Measurements from ENCODE around the gene TAF15.

TAF15 gene

DNA sequence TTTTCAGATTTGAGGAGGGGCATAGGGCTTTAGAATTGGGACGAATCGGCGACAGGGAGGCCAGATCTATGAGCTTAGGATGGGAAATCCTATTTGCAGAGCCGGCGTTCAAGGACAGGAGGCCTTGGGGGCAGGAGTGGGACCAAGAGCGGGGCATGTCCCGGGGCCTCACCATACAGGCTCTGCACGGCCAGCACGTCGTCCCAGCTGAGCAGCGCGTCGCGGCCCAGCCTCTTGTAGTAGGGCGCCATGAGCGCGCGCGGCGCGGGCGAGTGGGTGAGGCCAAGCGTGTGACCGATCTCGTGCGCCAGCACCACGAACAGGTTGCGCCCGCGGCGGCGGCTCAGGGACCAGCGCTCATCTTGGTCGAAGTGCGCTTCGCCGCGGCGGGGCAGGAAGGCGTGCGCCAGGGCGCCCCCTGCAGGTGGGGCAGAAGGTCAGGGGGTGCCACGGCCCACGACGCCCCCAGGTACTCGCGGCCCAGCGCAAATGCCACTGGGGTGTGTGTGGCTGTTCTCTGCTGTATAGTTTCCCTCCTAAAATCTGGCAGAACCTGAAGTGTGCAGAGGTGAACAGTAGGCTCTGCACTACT, 39.3 kb upstream of the TAF15 start:
- H3K4me3 ChIP-seq (ENCODE audit: low read depth, low read length): no peak overlapping the region
- H3K27me3 ChIP-seq (ENCODE audit: control insufficient read depth, insufficient read depth, low read length): peaks cover 9% of the 10 kb centered on the region
- peaks cover 8% of the 10 kb centered on the region for H3K4me1 ChIP-seq (ENCODE audit: control insufficient read depth, insufficient read depth, low read length)

GRCh38 chr17:35773129-35773528, 36.2 kb upstream of the TAF15 start:
- H3K9ac ChIP-seq (ENCODE audit: low read depth, low read length): no peak overlapping the region
- peaks cover 8% of the 10 kb centered on the region for H3K4me1 ChIP-seq (ENCODE audit: control insufficient read depth, insufficient read depth, low read length)
- H3K27me3 ChIP-seq (ENCODE audit: control insufficient read depth, insufficient read depth, low read length): 0 out of 2 replicates have a peak, but pooled peaks cover 3% of the 10 kb centered on the region
- no peak overlapping the region for H3K4me3 ChIP-seq (ENCODE audit: low read depth, low read length)
- no peak overlapping the region for H3K27ac ChIP-seq (ENCODE audit: low read depth, low read length)
- H3K36me3 ChIP-seq (ENCODE audit: control insufficient read depth, insufficient read depth, low read length): no peaks in the 10 kb centered on the region
- H3K9me3 ChIP-seq (ENCODE audit: control insufficient read depth, insufficient read depth, low read length): no peaks in the 10 kb centered on the region

More for the DNA sequence above, 39.3 kb upstream of the TAF15 start:
- H3K27ac ChIP-seq (ENCODE audit: low read depth, low read length): no peak overlapping the region
- H3K9ac ChIP-seq (ENCODE audit: low read depth, low read length): no peak overlapping the region
- no peaks in the 10 kb centered on the region for H3K9me3 ChIP-seq (ENCODE audit: control insufficient read depth, insufficient read depth, low read length)
- H3K36me3 ChIP-seq (ENCODE audit: control insufficient read depth, insufficient read depth, low read length): no peaks in the 10 kb centered on the region

GRCh38 chr17:35773679-35774425, 35.4 kb upstream of the TAF15 start:
- H3K27me3 ChIP-seq (ENCODE audit: control insufficient read depth, insufficient read depth, low read length): 0 out of 2 replicates have a peak, but pooled peaks cover 3% of the 10 kb centered on the region
- no peaks in the 10 kb centered on the region for H3K36me3 ChIP-seq (ENCODE audit: control insufficient read depth, insufficient read depth, low read length)
- H3K27ac ChIP-seq (ENCODE audit: low read depth, low read length): no peak overlapping the region
- no peak overlapping the region for H3K9ac ChIP-seq (ENCODE audit: low read depth, low read length)
- peaks cover 8% of the 10 kb centered on the region for H3K4me1 ChIP-seq (ENCODE audit: control insufficient read depth, insufficient read depth, low read length)
- no peak overlapping the region for H3K4me3 ChIP-seq (ENCODE audit: low read depth, low read length)
- H3K9me3 ChIP-seq (ENCODE audit: control insufficient read depth, insufficient read depth, low read length): no peaks in the 10 kb centered on the region

GRCh38 chr17:35774499-35774898, 34.8 kb upstream of the TAF15 start:
- Histone ChIP-seq H3K4me1 (ENCODE audit: control insufficient read depth, insufficient read depth, low read length) (peaks cover 8% of the 10 kb centered on the region), H3K4me3 (ENCODE audit: low read depth, low read length) (no peak overlapping the region), H3K27ac (ENCODE audit: low read depth, low read length) (no peak overlapping the region), H3K27me3 (ENCODE audit: control insufficient read depth, insufficient read depth, low read length) (no peaks in the 10 kb centered on the region), H3K9me3 (ENCODE audit: control insufficient read depth, insufficient read depth, low read length) (no peaks in the 10 kb centered on the region), H3K36me3 (ENCODE audit: control insufficient read depth, insufficient read depth, low read length) (no peaks in the 10 kb centered on the region), H3K9ac (ENCODE audit: low read depth, low read length) (no peak overlapping the region)

DNA sequence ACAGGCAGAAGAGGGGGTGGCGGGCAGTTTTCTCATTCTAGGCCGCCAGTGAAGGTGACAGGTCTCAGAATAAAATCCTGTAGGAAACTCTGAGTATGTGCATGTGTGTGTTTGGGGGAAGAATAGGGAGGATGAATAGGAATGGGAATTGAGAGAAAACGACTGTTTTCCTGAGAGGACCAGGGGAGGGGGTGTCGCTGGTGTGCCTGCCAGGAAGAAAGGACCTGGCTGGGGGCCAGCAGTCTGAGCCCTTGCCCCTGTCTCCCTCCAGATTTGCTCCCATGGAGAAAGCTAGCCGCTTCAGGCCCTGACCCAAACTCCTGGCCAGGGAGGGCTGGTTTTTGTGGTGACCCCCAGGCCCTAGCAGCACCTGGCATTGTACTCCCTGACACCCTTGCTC, 34.2 kb upstream of the TAF15 start:
- no peak overlapping the region for H3K9ac ChIP-seq (ENCODE audit: low read depth, low read length)
- H3K27me3 ChIP-seq (ENCODE audit: control insufficient read depth, insufficient read depth, low read length): no peaks in the 10 kb centered on the region
- H3K27ac ChIP-seq (ENCODE audit: low read depth, low read length): no peak overlapping the region
- H3K9me3 ChIP-seq (ENCODE audit: control insufficient read depth, insufficient read depth, low read length): no peaks in the 10 kb centered on the region
- no peaks in the 10 kb centered on the region for H3K36me3 ChIP-seq (ENCODE audit: control insufficient read depth, insufficient read depth, low read length)
- no peak overlapping the region for H3K4me3 ChIP-seq (ENCODE audit: low read depth, low read length)
- H3K4me1 ChIP-seq (ENCODE audit: control insufficient read depth, insufficient read depth, low read length): peaks cover 8% of the 10 kb centered on the region

DNA sequence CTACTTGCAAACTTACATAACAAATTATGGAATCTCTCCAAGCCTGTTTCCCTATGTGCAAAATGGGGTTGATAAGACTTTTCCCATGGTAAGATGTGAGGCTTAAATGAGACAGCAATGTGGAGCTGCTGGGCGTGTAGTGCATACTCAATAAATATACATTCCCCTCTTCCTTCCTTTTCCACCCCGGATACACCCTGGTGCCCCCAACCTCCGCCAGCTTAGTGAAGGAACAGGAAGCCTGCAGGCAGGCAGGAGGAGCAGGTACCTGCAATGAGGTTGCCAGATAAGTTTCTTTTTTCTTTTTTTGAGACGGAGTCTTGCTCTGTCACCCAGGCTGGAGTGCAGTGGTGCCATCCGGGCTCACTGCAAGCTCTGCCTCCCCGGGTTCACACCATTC, 33.7 kb upstream of the TAF15 start:
- Histone ChIP-seq H3K4me3 (ENCODE audit: low read depth, low read length) (no peak overlapping the region), H3K4me1 (ENCODE audit: control insufficient read depth, insufficient read depth, low read length) (peaks cover 8% of the 10 kb centered on the region), H3K27me3 (ENCODE audit: control insufficient read depth, insufficient read depth, low read length) (no peaks in the 10 kb centered on the region), H3K9ac (ENCODE audit: low read depth, low read length) (no peak overlapping the region), H3K36me3 (ENCODE audit: control insufficient read depth, insufficient read depth, low read length) (no peaks in the 10 kb centered on the region), H3K9me3 (ENCODE audit: control insufficient read depth, insufficient read depth, low read length) (no peaks in the 10 kb centered on the region), H3K27ac (ENCODE audit: low read depth, low read length) (no peak overlapping the region)

GRCh38 chr17:35778641-35779196, 30.6 kb upstream of the TAF15 start:
- Histone ChIP-seq H3K9me3 (ENCODE audit: control insufficient read depth, insufficient read depth, low read length) (no peaks in the 10 kb centered on the region), H3K27me3 (ENCODE audit: control insufficient read depth, insufficient read depth, low read length) (no peaks in the 10 kb centered on the region), H3K9ac (ENCODE audit: low read depth, low read length) (no peak overlapping the region), H3K36me3 (ENCODE audit: control insufficient read depth, insufficient read depth, low read length) (no peaks in the 10 kb centered on the region), H3K27ac (ENCODE audit: low read depth, low read length) (no peak overlapping the region), H3K4me3 (ENCODE audit: low read depth, low read length) (no peak overlapping the region), H3K4me1 (ENCODE audit: control insufficient read depth, insufficient read depth, low read length) (peaks cover 8% of the 10 kb centered on the region)

GRCh38 chr17:35780950-35781349, 28.3 kb upstream of the TAF15 start:
- Histone ChIP-seq H3K27me3 (ENCODE audit: control insufficient read depth, insufficient read depth, low read length) (no peaks in the 10 kb centered on the region), H3K9me3 (ENCODE audit: control insufficient read depth, insufficient read depth, low read length) (no peaks in the 10 kb centered on the region), H3K4me1 (ENCODE audit: control insufficient read depth, insufficient read depth, low read length) (no peaks in the 10 kb centered on the region)

GRCh38 chr17:35784895-35785294, 24.4 kb upstream of the TAF15 start:
- Histone ChIP-seq H3K27me3 (ENCODE audit: control insufficient read depth, insufficient read depth, low read length) (no peaks in the 10 kb centered on the region), H3K4me1 (ENCODE audit: control insufficient read depth, insufficient read depth, low read length) (no peaks in the 10 kb centered on the region), H3K9me3 (ENCODE audit: control insufficient read depth, insufficient read depth, low read length) (no peaks in the 10 kb centered on the region), H3K9ac (ENCODE audit: low read depth, low read length) (no peak overlapping the region), H3K27ac (ENCODE audit: low read depth, low read length) (no peak overlapping the region), H3K4me3 (ENCODE audit: low read depth, low read length) (no peak overlapping the region), H3K36me3 (ENCODE audit: control insufficient read depth, insufficient read depth, low read length) (no peaks in the 10 kb centered on the region)

More at GRCh38 chr17:35780950-35781349, 28.3 kb upstream of the TAF15 start:
- Histone ChIP-seq H3K9ac (ENCODE audit: low read depth, low read length) (no peak overlapping the region), H3K27ac (ENCODE audit: low read depth, low read length) (no peak overlapping the region), H3K4me3 (ENCODE audit: low read depth, low read length) (no peak overlapping the region), H3K36me3 (ENCODE audit: control insufficient read depth, insufficient read depth, low read length) (no peaks in the 10 kb centered on the region)

GRCh38 chr17:35786941-35787432, 22.3 kb upstream of the TAF15 start:
- Histone ChIP-seq H3K4me3 (ENCODE audit: low read depth, low read length) (no peak overlapping the region), H3K9ac (ENCODE audit: low read depth, low read length) (no peak overlapping the region), H3K27me3 (ENCODE audit: control insufficient read depth, insufficient read depth, low read length) (peaks cover 8% of the 10 kb centered on the region), H3K27ac (ENCODE audit: low read depth, low read length) (no peak overlapping the region), H3K36me3 (ENCODE audit: control insufficient read depth, insufficient read depth, low read length) (no peaks in the 10 kb centered on the region), H3K4me1 (ENCODE audit: control insufficient read depth, insufficient read depth, low read length) (no peaks in the 10 kb centered on the region), H3K9me3 (ENCODE audit: control insufficient read depth, insufficient read depth, low read length) (no peaks in the 10 kb centered on the region)

All from HUES48 (cell line).